ENCODE measurements around the gene R3HDM1. TPM values are rescaled to one million over a fixed set of nuclear protein-coding genes. Genes with fewer than 3 reads are reported as not detected.

R3HDM1 gene
- total RNA-seq, 4 donors from 2014 or later = 24.0 to 40.4 (median 30.4) TPM

DNA sequence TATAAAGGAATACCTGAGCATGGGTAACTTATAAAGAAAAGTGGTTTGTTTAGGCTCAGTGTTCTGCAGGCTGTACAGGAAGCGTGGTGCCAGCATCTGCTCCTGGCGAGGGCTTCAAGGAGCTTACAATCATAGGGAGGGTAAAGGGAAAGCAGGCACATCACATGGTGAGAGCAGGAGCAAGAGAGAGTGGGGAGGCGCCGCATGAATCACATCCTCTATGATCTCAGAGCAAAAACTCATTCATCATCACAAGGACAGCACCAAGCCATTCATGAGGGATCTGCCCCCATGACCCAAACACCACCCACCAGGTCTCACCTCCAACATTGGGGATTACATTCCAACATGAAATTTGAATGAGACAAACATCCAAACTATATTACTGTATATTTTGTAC, 32.5 kb downstream of the R3HDM1 start:
- WGBS, 2 donors = 96% methylated on average over 4 of the region's 4 CpGs
- DNase-seq = no peak
- TF ChIP-seq, protein P1, sequence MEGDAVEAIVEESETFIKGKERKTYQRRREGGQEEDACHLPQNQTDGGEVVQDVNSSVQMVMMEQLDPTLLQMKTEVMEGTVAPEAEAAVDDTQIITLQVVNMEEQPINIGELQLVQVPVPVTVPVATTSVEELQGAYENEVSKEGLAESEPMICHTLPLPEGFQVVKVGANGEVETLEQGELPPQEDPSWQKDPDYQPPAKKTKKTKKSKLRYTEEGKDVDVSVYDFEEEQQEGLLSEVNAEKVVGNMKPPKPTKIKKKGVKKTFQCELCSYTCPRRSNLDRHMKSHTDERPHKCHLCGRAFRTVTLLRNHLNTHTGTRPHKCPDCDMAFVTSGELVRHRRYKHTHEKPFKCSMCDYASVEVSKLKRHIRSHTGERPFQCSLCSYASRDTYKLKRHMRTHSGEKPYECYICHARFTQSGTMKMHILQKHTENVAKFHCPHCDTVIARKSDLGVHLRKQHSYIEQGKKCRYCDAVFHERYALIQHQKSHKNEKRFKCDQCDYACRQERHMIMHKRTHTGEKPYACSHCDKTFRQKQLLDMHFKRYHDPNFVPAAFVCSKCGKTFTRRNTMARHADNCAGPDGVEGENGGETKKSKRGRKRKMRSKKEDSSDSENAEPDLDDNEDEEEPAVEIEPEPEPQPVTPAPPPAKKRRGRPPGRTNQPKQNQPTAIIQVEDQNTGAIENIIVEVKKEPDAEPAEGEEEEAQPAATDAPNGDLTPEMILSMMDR (IDR thresholded peaks at IDR 0.05) = no peak
- TF ChIP-seq POLR2A (IDR thresholded peaks at IDR 0.05) = no peak
- H3K27me3 ChIP-seq = no peaks in the 10 kb centered on the region
- H3K4me1 ChIP-seq = no peaks in the 10 kb centered on the region
- H3K9me3 ChIP-seq = no peaks in the 10 kb centered on the region
- no peaks in the 10 kb centered on the region for H3K36me3 ChIP-seq
- no peak overlapping the region for H3K27ac ChIP-seq
- intact Hi-C loops (cut with DNase I) = no loop called here
- H3K4me3 ChIP-seq (replicated peaks in 1 of 3) = no peak overlapping the region

DNA sequence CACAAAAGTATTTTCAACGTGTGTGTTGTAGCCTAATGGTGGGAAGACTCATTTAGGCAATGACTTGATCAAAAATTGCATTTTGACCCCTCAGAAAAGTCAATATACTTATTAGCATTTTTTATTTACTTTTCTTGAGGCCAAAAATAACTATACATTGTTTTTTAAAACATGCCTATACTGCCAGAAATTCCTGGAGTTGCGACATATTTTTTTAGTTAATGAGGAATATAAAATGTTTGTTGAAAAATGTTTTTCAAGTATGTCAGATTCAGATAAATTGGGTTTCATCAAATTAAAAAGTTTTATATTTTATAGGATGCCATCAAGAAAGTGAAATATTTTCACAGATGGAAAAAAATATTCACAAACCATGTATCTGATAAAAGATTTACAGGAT, 39.6 kb downstream of the R3HDM1 start:
- peaks cover 0 to 3% of the 10 kb centered on the region in 2 donors for H3K36me3 ChIP-seq
- TF ChIP-seq, protein P1 (IDR thresholded peaks at IDR 0.05) = no peak
- no peak for TF ChIP-seq POLR2A (IDR thresholded peaks at IDR 0.05)
- H3K4me3 ChIP-seq (replicated peaks in 1 of 3) = no peak overlapping the region
- DNase-seq = no peak
- H3K9me3 ChIP-seq = no peaks in the 10 kb centered on the region
- H3K4me1 ChIP-seq = no peaks in the 10 kb centered on the region
- no peaks in the 10 kb centered on the region for H3K27me3 ChIP-seq
- intact Hi-C loops (cut with DNase I) = no loop called here
- WGBS, 2 donors = 88 to 91% methylated on average over 2 of the region's 2 CpGs
- H3K27ac ChIP-seq = no peak overlapping the region

DNA sequence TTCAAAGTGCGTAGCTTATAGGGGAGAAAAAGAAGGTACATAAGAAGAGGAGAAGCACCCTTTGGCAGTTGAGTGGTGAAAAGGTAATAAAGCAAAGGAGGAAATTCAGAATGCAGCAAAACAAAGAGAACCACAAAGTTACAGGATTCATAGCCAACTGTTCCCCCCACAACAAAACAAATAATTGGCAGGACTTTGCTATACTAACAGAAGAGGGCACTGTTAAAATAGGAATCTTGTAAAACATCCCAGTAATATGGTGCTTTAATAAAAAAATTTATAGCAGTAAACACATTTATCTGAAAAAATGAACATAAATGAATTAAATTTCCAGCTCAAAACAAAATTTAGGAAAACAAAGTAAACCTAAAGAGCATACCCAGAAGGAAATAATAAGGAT, 42.3 kb downstream of the R3HDM1 start:
- no peak for TF ChIP-seq POLR2A (IDR thresholded peaks at IDR 0.05)
- TF ChIP-seq, protein P1 (IDR thresholded peaks at IDR 0.05) = no peak
- Histone ChIP-seq H3K9me3 (no peaks in the 10 kb centered on the region), H3K4me3 (replicated peaks in 1 of 3) (no peak overlapping the region), H3K4me1 (no peaks in the 10 kb centered on the region), H3K27ac (no peak overlapping the region), H3K27me3 (no peaks in the 10 kb centered on the region), H3K36me3 (peaks cover 0 to 3% of the 10 kb centered on the region in 2 donors)
- 92 to 100% methylated on average over 1 of the region's 1 CpG for WGBS, 2 donors
- intact Hi-C loops (cut with DNase I) = no loop called here
- no peak for DNase-seq

DNA sequence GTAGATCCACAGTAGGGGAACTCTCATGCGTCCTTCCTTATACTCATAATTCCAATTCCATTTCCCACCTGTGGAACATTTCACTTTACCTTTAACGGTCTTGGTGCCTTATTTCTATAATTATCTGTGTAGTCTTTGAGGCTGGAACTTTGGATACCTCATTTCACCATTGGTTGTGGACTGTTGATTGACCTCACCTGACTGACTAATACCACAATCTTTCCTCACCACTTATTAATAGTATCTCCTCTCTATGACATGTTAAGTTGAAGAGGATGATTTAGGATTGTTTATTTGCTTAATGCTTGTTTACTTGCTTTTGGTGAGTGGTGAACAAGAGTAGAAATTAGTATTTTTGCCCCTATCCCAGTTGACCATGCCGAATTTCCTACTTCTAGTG, 50.0 kb downstream of the R3HDM1 start:
- WGBS, 2 donors = 97% methylated on average over 3 of the region's 3 CpGs
- no peak for DNase-seq
- Histone ChIP-seq H3K27me3 (no peaks in the 10 kb centered on the region), H3K27ac (no peak overlapping the region), H3K4me1 (no peaks in the 10 kb centered on the region), H3K36me3 (no peaks in the 10 kb centered on the region), H3K4me3 (replicated peaks in 1 of 3) (no peak overlapping the region), H3K9me3 (no peaks in the 10 kb centered on the region)
- intact Hi-C loops (cut with DNase I) = no loop called here
- TF ChIP-seq POLR2A (IDR thresholded peaks at IDR 0.05) = no peak
- TF ChIP-seq, protein P1 (IDR thresholded peaks at IDR 0.05) = no peak

DNA sequence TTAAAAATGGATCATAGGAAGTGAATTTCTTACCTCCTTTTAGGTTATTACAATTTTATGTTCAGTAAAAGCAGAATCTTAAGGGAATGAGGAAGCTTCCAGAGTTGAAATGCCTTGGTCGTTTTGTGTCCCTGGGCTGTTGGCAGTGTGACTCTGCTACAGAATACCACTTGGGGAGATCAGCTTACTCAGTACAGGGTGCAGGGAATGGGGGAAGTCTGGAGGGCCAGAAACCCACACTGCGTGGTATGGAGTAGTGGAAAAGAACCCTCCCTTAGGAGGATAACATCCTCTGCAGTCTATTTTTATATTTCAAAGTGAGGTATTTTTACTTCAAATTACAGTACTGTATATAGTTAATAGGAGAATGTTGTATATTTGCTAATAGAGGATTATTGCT, 51.1 kb downstream of the R3HDM1 start:
- Histone ChIP-seq H3K4me3 (replicated peaks in 1 of 3) (no peak overlapping the region), H3K27me3 (no peaks in the 10 kb centered on the region), H3K36me3 (no peaks in the 10 kb centered on the region), H3K27ac (no peak overlapping the region), H3K4me1 (no peaks in the 10 kb centered on the region), H3K9me3 (no peaks in the 10 kb centered on the region)
- 68 to 74% methylated on average over 2 of the region's 2 CpGs for WGBS, 2 donors
- no peak for DNase-seq
- intact Hi-C loops (cut with DNase I) = no loop called here
- TF ChIP-seq POLR2A (IDR thresholded peaks at IDR 0.05) = no peak
- TF ChIP-seq, protein P1 (IDR thresholded peaks at IDR 0.05) = no peak

Measured in thyroid gland (tissue), 4 donors.